HepG2 (cell line): ENCODE results near the gene HCRTR1. TPM values are rescaled to one million over a fixed set of nuclear protein-coding genes. Genes with fewer than 3 reads are reported as not detected.

Experiments
- AKNA ChIP-seq: sonication (generic); formaldehyde crosslinking; IDR thresholded peaks from 2 replicates; pipeline ENCODE4 v1.4.0; 2020; ENCODE audit warnings: missing genetic modification reagents, borderline replicate concordance
- ATM ChIP-seq: fragments of 450-650 bp; IDR thresholded peaks from 2 replicates; pipeline ENCODE4 v1.7.1; 2017; ENCODE audit warnings: mild to moderate bottlenecking, borderline replicate concordance
- FOXO1 ChIP-seq: sonication (generic); formaldehyde crosslinking; IDR thresholded peaks from 2 replicates; pipeline ENCODE4 v1.4.0; 2020; ENCODE audit warnings: missing genetic modification reagents
- GATAD1 ChIP-seq: IDR thresholded peaks from 2 replicates; pipeline ENCODE4 v1.6.1; 2016; ENCODE audit warnings: missing genetic modification reagents, missing compliant biosample characterization
- GTF2F1 ChIP-seq: fragments of 150-350 bp; IDR thresholded peaks from 2 replicates; pipeline ENCODE4 v1.6.1; 2014; ENCODE audit warnings: low read length
- KLF11 ChIP-seq: IDR thresholded peaks from 2 replicates; pipeline ENCODE4 v1.6.1; 2016; ENCODE audit warnings: missing compliant biosample characterization
- NRL ChIP-seq: sonication (generic); formaldehyde crosslinking; IDR thresholded peaks from 2 replicates; pipeline ENCODE4 v1.5.0; 2020; ENCODE audit warnings: missing genetic modification reagents, mild to moderate bottlenecking, moderate library complexity, borderline replicate concordance
- PRDM4 ChIP-seq: sonication (generic); formaldehyde crosslinking; IDR thresholded peaks from 2 replicates; pipeline ENCODE4 v1.9.0; 2021; ENCODE audit warnings: missing genetic modification reagents, borderline replicate concordance
- SKIL ChIP-seq: sonication (generic); formaldehyde crosslinking; IDR thresholded peaks from 2 replicates; pipeline ENCODE4 v1.8.0; 2022; ENCODE audit warnings: missing genetic modification reagents, mild to moderate bottlenecking, moderate library complexity, borderline replicate concordance
- ZC3H13 ChIP-seq: sonication (generic); formaldehyde crosslinking; IDR thresholded peaks from 2 replicates; pipeline ENCODE4 v1.8.1; 2023; ENCODE audit warnings: mild to moderate bottlenecking, missing genetic modification reagents, moderate library complexity
- ZNF383 ChIP-seq: sonication (generic); formaldehyde crosslinking; IDR thresholded peaks from 2 replicates; pipeline ENCODE4 v1.4.0; 2020; ENCODE audit warnings: missing genetic modification reagents, mild to moderate bottlenecking, borderline replicate concordance
- ZNF513 ChIP-seq: sonication (generic); formaldehyde crosslinking; conservative IDR thresholded peaks from 2 replicates; pipeline ENCODE4 v1.5.0; 2020; ENCODE audit warnings: missing genetic modification reagents
- ZNF558 ChIP-seq: sonication (generic); formaldehyde crosslinking; IDR thresholded peaks from 2 replicates; pipeline ENCODE4 v1.9.0; 2022; ENCODE audit warnings: mild to moderate bottlenecking, missing genetic modification reagents, borderline replicate concordance
- ZUFSP ChIP-seq: sonication (generic); formaldehyde crosslinking; IDR thresholded peaks from 2 replicates; pipeline ENCODE4 v1.9.0; 2021; ENCODE audit warnings: missing genetic modification reagents, mild to moderate bottlenecking, borderline replicate concordance
- ZZZ3 ChIP-seq: sonication (generic); formaldehyde crosslinking; IDR thresholded peaks from 2 replicates; pipeline ENCODE4 v1.4.0; 2020; ENCODE audit warnings: missing genetic modification reagents, mild to moderate bottlenecking, borderline replicate concordance
- polyA plus RNA-seq, 8 experiments: library from polyadenylated mRNA; depleted of rRNA in 3 of 8; stranded (reverse) in 7 of 8; unstranded in 1 of 8; fragments of >200 nt; fragmentation: Illumina TruSeq in 4 of 8; extraction: Trizol in 4 of 8; gene quantifications; 2 replicates each; pipeline versions ENCODE4 v1.2.1 to v1.2.3, GENCODE V29; 2011 to 2016; ENCODE audit warnings: low read depth in 4 of 8, missing spikeins in 1 of 8, mixed read lengths in 1 of 8; ENCODE audit not compliant: insufficient read depth in 1 of 8
- total RNA-seq, 5 experiments: library from RNA; depleted of rRNA; stranded (reverse); fragments of >200 nt; fragmentation: Illumina TruSeq; extraction: Trizol; gene quantifications; 2 replicates each; pipeline ENCODE4 v1.2.3, GENCODE V29; 2016; ENCODE audit warnings: low read depth in 1 of 5

HCRTR1 gene
- total and polyA plus RNA-seq, 2 of the 13 experiments (the other 11 are each of a cell fraction or from before 2014, with no cell fraction given) = not detected

GRCh38 chr1:31575369-31576140, 41.9 kb upstream of the HCRTR1 start (continued):
- TF ChIP-seq ZUFSP (CRISPR knock-in tag) (no peak), ZNF513 (no peak), FOXO1 (CRISPR knock-in tag) (peak; percentile 32; the same call in 1 of the 2 replicates), ZC3H13 (CRISPR knock-in tag) (no peak; the same call in 1 of the 2 replicates), ZNF558 (no peak; the same call in 1 of the 2 replicates), PRDM4 (CRISPR knock-in tag) (no peak), GATAD1 (CRISPR knock-in tag) (0 out of 2 replicates have a peak, but pooled peaks have one; percentile 21), ZZZ3 (CRISPR knock-in tag) (no peak), NRL (no peak), AKNA (CRISPR knock-in tag) (no peak), ZNF383 (CRISPR knock-in tag) (no peak), GTF2F1 (no peak), KLF11 (CRISPR knock-in tag) (no peak; the same call in 1 of the 2 replicates), SKIL (peak; percentile 79), ATM (no peak)
